ENCODE results near the gene EIPR1.

The EIPR1 gene

DNA sequence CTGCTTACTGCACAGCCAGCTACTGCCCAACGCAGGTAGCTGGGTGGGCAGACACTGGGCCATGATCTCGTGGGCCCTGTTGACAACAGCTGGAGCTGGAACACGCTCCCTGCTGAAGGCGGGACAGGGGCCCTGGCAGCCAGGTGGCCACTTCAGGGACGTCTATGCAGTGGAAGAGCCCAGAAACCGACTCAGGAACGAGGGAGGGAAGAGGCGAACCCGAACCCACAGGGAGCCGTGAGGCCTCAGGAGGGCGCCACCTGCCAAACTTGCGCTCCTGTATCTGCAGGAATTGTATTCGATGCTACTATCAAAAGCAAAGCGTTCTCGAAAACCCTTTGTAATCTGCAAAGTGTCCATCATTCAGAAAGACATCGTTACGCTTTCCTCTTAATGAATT is 198.4 kb downstream of the EIPR1 start:
- Mint-ChIP-seq H3K36me3 (ENCODE audit: low read depth) (peaks cover 24% of the 10 kb centered on the region), H3K4me1 (no peaks in the 10 kb centered on the region), H3K27ac (no peak overlapping the region), H3K4me3 (no peak overlapping the region), H3K27me3 (ENCODE audit: low read depth) (peaks cover 7% of the 10 kb centered on the region), H3K9me3 (peaks cover 11% of the 10 kb centered on the region)
- TF ChIP-seq, protein P1, sequence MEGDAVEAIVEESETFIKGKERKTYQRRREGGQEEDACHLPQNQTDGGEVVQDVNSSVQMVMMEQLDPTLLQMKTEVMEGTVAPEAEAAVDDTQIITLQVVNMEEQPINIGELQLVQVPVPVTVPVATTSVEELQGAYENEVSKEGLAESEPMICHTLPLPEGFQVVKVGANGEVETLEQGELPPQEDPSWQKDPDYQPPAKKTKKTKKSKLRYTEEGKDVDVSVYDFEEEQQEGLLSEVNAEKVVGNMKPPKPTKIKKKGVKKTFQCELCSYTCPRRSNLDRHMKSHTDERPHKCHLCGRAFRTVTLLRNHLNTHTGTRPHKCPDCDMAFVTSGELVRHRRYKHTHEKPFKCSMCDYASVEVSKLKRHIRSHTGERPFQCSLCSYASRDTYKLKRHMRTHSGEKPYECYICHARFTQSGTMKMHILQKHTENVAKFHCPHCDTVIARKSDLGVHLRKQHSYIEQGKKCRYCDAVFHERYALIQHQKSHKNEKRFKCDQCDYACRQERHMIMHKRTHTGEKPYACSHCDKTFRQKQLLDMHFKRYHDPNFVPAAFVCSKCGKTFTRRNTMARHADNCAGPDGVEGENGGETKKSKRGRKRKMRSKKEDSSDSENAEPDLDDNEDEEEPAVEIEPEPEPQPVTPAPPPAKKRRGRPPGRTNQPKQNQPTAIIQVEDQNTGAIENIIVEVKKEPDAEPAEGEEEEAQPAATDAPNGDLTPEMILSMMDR (IDR thresholded peaks at IDR 0.05; ENCODE audit: unreplicated experiment in 3 of 3), result no peak

DNA sequence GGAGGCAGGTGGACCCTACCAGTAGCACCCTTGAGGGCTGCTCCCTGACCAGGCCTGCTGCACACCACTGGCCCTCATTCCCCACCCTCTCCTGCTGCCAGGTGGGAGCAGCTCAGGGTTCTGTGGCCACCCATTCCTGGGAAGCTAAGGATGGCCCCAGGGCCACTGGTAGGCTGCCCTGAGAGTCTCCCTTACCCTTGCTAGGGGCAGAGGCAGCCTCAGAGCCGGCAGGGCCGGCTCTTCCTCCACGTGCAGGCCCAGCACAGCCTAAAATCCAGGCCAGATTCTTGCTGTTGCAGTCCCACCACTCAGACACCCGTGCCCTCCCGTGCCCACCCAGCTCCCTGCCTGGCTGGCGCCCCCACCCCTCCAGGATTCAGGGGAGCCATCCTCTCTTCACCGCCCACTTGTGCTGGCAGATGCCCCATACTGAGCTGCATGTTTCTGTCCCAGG is 199.0 kb downstream of the EIPR1 start:
- no peak overlapping the region for H3K27ac Mint-ChIP-seq
- H3K9me3 Mint-ChIP-seq, result peaks cover 11% of the 10 kb centered on the region
- H3K4me3 Mint-ChIP-seq, result no peak overlapping the region
- peaks cover 7% of the 10 kb centered on the region for H3K27me3 Mint-ChIP-seq (ENCODE audit: low read depth)
- peaks cover 24% of the 10 kb centered on the region for H3K36me3 Mint-ChIP-seq (ENCODE audit: low read depth)
- TF ChIP-seq, protein P1 (IDR thresholded peaks at IDR 0.05; ENCODE audit: unreplicated experiment in 3 of 3), result no peak
- H3K4me1 Mint-ChIP-seq, result no peaks in the 10 kb centered on the region

DNA sequence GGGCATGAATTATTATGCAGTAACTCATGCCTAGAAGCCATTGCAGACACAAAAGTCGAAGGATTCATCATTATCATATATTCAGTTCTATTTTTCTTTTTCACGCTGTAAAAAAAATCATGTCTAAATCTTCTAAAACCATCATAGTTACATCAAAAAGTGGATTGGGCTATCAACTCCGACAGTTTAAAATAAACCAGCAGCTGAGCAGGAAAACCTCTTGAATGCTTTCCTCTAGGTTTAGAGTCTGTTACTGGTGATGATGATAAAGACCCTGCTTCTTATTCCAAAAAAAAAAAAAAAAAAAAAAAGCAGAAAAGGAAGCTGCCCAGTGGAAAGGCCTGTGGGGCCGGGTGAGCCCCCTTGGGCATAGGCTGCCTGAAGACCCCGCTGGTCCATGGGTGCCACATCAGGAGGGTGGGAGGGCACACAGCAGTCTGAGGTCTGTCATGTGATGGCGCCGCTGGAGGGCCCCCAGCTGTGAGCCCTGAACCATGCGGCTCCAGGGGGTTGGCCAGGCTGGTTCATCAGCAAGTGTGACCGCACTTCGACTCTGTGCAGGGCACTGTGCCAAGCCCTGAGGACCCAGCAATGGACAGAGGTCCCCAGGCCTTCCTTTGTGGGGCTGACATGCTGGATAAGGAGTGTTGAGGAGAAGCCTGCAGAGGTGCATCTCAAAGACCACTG is 199.6 kb downstream of the EIPR1 start:
- H3K4me1 Mint-ChIP-seq, result peaks cover 5% of the 10 kb centered on the region
- H3K4me3 Mint-ChIP-seq, result no peak overlapping the region
- TF ChIP-seq, protein P1 (IDR thresholded peaks at IDR 0.05; ENCODE audit: unreplicated experiment in 3 of 3), result no peak
- peaks cover 11% of the 10 kb centered on the region for H3K9me3 Mint-ChIP-seq
- peaks cover 24% of the 10 kb centered on the region for H3K36me3 Mint-ChIP-seq (ENCODE audit: low read depth)
- H3K27ac Mint-ChIP-seq, result peak overlapping the region in 1 of 3 experiments; percentile 21
- H3K27me3 Mint-ChIP-seq (ENCODE audit: low read depth), result peaks cover 7% of the 10 kb centered on the region

DNA sequence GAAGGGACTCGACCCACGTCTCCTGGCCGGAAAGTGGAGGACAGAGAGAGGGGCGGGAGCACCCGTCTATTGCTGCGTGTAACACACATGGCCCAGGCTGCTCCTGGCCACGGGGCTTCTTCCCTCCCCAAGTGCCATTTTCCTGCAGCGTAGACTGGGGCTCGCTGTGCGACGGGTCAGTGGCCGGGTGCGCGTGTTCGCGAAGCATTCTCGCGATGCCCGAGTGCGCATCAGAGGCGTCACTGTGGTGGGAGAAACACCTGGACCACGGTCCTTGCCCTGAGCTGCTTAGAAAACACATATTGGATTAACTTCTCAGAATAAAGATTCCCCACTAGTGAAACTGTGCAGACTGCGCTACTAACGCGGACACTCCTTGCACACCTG is 200.8 kb downstream of the EIPR1 start:
- Mint-ChIP-seq H3K9me3 (peaks cover 11% of the 10 kb centered on the region), H3K36me3 (ENCODE audit: low read depth) (peaks cover 23% of the 10 kb centered on the region), H3K4me3 (no peak overlapping the region), H3K27me3 (ENCODE audit: low read depth) (peaks cover 7% of the 10 kb centered on the region), H3K4me1 (peaks cover 5% of the 10 kb centered on the region), H3K27ac (no peak overlapping the region)
- TF ChIP-seq, protein P1 (IDR thresholded peaks at IDR 0.05; ENCODE audit: unreplicated experiment in 3 of 3), result no peak

DNA sequence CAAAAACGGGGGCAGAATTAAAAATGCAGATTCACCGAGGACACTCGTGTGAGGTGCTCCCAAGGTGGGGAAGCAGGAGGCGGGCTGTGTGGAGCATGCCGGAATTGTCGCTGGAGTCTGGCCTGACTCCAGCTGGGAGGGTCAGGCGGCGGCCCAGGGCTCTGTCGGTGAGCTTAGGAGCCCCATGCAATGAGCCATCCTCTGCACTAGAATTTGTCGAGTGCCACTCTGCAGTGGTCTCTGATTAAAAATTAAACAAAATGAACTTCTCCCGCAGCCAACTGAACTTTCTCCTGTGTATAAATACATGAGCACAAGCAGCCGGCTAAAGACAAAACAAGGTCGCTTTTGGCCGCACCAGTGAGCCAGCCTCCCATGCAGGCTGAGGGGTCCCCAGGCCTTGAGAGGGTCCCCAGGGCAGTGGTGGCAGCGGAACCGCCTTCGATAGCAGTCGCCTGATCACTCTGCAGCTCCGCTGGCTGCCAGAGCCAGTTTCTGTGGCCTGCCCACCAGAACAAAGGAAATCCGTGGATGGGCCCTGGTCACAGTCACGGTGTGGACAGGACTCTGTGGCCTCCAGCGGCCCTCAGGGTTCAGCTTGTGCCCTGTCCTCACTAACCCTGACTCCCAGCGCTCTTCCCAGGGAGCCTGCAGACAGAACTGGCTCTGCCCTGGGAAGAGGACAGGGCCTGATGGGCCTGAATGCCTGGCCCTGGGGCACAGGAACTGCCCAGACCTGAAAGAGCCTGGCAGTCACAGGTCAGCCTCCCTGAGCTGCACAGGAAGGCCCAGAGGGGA is 201.3 kb downstream of the EIPR1 start:
- H3K27me3 Mint-ChIP-seq (ENCODE audit: low read depth), result peaks cover 7% of the 10 kb centered on the region
- H3K36me3 Mint-ChIP-seq (ENCODE audit: low read depth), result peaks cover 23% of the 10 kb centered on the region
- H3K4me1 Mint-ChIP-seq, result peaks cover 5% of the 10 kb centered on the region
- peaks cover 11% of the 10 kb centered on the region for H3K9me3 Mint-ChIP-seq
- TF ChIP-seq, protein P1 (IDR thresholded peaks at IDR 0.05; ENCODE audit: unreplicated experiment in 3 of 3), result no peak
- peak overlapping the region in 1 of 3 experiments; percentile 55 for H3K27ac Mint-ChIP-seq
- no peak overlapping the region for H3K4me3 Mint-ChIP-seq
